ENCODE data around the gene CD83. TPM values are rescaled to one million over a fixed set of nuclear protein-coding genes. Genes with fewer than 3 reads are reported as not detected.

The CD83 gene
- total and polyA plus RNA-seq, 2 of the 8 experiments (the other 6 are each of a cell fraction or from before 2014, with no cell fraction given): 4.6 to 8.5 TPM

GRCh38 chr6:14108571-14109410 lies 8.8 kb upstream of the CD83 start (continued):
- TF ChIP-seq SIN3A (conservative IDR thresholded peaks at IDR 0.05 in 1 of 2, IDR thresholded peaks at IDR 0.05 in 1 of 2; ENCODE audit: low read depth in 1 of 2, low read length in 2 of 2): no peak
- TF ChIP-seq SP2 (IDR thresholded peaks at IDR 0.05; ENCODE audit: low read length): no peak
